ENCODE measurements around the gene ARVCF. TPM values are rescaled to one million over a fixed set of nuclear protein-coding genes. Genes with fewer than 3 reads are reported as not detected.

The ARVCF gene
- total and polyA plus RNA-seq, 9 of the 15 experiments (the other 6 are each of a cell fraction or from before 2014, with no cell fraction given), result 0.03 to 97.4 (median 15.6) TPM

DNA sequence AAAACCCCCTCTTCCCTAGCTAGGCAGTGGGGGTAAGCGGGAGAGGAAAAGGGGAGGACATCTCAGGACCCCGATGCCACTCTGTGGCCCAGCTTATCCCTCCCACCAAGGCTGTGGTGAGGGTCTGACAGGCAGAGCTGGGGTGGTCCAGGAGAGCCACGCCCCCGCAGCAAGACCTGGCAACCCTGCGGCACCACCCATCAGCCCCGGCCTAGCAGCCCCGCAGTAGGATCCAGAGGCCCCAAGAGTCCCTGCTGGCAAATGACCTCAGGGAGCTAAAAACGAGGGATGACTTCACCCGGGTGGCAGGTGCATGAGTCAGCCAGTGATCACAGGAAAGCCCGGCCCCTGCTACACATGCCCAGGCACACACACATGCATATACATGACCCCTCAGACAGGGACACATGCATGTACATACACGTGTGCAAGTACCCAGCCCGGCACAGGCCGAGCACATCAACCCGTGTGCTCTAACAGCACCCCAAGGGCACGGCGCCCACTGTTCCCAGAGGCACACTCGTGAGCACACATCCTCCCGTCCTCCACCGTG is 32.3 kb downstream of the ARVCF start (continued):
- TF ChIP-seq, protein P1, sequence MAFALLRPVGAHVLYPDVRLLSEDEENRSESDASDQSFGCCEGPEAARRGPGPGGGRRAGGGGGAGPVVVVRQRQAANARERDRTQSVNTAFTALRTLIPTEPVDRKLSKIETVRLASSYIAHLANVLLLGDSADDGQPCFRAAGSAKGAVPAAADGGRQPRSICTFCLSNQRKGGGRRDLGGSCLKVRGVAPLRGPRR (CRISPR knock-in tag; IDR thresholded peaks at IDR 0.05), result no peak
- no peak for TF ChIP-seq ZNF644 (tag; IDR thresholded peaks at IDR 0.05; ENCODE audit: low read depth)
- TF ChIP-seq, protein P2, sequence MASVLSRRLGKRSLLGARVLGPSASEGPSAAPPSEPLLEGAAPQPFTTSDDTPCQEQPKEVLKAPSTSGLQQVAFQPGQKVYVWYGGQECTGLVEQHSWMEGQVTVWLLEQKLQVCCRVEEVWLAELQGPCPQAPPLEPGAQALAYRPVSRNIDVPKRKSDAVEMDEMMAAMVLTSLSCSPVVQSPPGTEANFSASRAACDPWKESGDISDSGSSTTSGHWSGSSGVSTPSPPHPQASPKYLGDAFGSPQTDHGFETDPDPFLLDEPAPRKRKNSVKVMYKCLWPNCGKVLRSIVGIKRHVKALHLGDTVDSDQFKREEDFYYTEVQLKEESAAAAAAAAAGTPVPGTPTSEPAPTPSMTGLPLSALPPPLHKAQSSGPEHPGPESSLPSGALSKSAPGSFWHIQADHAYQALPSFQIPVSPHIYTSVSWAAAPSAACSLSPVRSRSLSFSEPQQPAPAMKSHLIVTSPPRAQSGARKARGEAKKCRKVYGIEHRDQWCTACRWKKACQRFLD (CRISPR knock-in tag; IDR thresholded peaks at IDR 0.05), result no peak
- TF ChIP-seq HNRNPH1 (optimal IDR thresholded peaks at IDR 0.05; ENCODE audit: low read depth, low read length), result no peak
- TF ChIP-seq EP300 (IDR thresholded peaks at IDR 0.05; ENCODE audit: low read length), result peak; percentile 9; the same call in 1 of the 2 replicates
- no peak for TF ChIP-seq PHF21A (IDR thresholded peaks at IDR 0.05; ENCODE audit: borderline replicate concordance, low read depth)
- peak; percentile 81; the same call in 1 of the 2 replicates for TF ChIP-seq ARID1B (IDR thresholded peaks at IDR 0.05)
- TF ChIP-seq, protein P3, sequence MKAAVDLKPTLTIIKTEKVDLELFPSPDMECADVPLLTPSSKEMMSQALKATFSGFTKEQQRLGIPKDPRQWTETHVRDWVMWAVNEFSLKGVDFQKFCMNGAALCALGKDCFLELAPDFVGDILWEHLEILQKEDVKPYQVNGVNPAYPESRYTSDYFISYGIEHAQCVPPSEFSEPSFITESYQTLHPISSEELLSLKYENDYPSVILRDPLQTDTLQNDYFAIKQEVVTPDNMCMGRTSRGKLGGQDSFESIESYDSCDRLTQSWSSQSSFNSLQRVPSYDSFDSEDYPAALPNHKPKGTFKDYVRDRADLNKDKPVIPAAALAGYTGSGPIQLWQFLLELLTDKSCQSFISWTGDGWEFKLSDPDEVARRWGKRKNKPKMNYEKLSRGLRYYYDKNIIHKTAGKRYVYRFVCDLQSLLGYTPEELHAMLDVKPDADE (conservative IDR thresholded peaks at IDR 0.05; ENCODE audit: control insufficient read depth, low read depth, low read length), result 0 out of 2 replicates have a peak, but pooled peaks have one; percentile 14
- TF ChIP-seq, protein P4, sequence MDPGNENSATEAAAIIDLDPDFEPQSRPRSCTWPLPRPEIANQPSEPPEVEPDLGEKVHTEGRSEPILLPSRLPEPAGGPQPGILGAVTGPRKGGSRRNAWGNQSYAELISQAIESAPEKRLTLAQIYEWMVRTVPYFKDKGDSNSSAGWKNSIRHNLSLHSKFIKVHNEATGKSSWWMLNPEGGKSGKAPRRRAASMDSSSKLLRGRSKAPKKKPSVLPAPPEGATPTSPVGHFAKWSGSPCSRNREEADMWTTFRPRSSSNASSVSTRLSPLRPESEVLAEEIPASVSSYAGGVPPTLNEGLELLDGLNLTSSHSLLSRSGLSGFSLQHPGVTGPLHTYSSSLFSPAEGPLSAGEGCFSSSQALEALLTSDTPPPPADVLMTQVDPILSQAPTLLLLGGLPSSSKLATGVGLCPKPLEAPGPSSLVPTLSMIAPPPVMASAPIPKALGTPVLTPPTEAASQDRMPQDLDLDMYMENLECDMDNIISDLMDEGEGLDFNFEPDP (CRISPR knock-in tag; IDR thresholded peaks at IDR 0.05), result no peak
- no peak for TF ChIP-seq CHD2 (IDR thresholded peaks at IDR 0.05; ENCODE audit: low read depth, low read length)
- TF ChIP-seq FOSL1 (tag; conservative IDR thresholded peaks at IDR 0.05), result peak; percentile 72
- TF ChIP-seq, protein P5, sequence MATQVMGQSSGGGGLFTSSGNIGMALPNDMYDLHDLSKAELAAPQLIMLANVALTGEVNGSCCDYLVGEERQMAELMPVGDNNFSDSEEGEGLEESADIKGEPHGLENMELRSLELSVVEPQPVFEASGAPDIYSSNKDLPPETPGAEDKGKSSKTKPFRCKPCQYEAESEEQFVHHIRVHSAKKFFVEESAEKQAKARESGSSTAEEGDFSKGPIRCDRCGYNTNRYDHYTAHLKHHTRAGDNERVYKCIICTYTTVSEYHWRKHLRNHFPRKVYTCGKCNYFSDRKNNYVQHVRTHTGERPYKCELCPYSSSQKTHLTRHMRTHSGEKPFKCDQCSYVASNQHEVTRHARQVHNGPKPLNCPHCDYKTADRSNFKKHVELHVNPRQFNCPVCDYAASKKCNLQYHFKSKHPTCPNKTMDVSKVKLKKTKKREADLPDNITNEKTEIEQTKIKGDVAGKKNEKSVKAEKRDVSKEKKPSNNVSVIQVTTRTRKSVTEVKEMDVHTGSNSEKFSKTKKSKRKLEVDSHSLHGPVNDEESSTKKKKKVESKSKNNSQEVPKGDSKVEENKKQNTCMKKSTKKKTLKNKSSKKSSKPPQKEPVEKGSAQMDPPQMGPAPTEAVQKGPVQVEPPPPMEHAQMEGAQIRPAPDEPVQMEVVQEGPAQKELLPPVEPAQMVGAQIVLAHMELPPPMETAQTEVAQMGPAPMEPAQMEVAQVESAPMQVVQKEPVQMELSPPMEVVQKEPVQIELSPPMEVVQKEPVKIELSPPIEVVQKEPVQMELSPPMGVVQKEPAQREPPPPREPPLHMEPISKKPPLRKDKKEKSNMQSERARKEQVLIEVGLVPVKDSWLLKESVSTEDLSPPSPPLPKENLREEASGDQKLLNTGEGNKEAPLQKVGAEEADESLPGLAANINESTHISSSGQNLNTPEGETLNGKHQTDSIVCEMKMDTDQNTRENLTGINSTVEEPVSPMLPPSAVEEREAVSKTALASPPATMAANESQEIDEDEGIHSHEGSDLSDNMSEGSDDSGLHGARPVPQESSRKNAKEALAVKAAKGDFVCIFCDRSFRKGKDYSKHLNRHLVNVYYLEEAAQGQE (IDR thresholded peaks at IDR 0.05; ENCODE audit: borderline replicate concordance), result no peak
- TF ChIP-seq, protein P5 (CRISPR knock-in tag; IDR thresholded peaks at IDR 0.05; ENCODE audit: low read depth), result peak; percentile 46; the same call in 1 of the 2 replicates
- no peak for TF ChIP-seq ZNF184 (CRISPR knock-in tag; IDR thresholded peaks at IDR 0.05)

Measured in K562 (cell line).